Measurements from ENCODE around the gene IMPA2. TPM values are rescaled to one million over a fixed set of nuclear protein-coding genes. Genes with fewer than 3 reads are reported as not detected.

IMPA2 gene
- total and polyA plus RNA-seq, 10 of the 15 experiments (the other 5 are each of a cell fraction or from before 2014, with no cell fraction given) = 0.24 to 21.0 (median 11.4) TPM

DNA sequence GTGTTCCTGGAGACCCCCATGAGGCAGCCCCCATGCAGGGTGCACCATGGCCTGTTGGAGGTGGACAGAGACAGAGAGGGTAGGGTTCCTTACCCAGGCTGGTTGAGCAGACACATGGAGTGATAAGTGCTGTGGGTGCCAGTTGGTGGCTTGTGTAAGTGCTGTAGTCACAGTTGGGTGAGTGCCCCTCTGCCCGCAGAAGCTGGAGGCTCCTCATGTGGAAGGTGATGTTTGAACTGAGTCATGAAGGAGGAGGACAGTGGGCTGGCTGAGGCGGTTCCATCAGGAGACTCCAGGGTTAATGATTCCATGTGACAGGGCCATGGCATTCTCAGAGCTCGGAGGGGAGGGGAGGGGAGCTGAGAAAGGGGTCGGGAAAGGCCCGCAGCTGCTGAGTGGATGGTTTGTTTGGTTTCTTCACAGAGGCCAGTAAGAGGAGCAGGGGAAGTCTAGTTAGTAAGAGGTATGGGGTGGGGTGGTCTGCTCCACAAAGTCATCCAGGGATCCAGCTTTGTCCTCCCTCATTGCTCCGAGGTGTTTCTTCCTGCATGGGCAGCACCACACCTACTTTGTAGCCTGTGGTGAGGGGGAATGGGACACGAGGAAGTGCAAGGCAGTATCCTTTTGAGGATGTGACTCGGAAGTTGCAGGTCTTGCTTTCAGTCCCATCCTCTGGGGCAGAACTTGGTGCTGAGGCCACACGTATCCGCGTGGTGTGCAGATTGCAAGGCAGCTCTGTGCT is 13.6 kb downstream of the IMPA2 start:
- 73% methylated on average over 11 of the region's 11 CpGs for WGBS (ENCODE audit: insufficient coverage, insufficient replicate concordance, low lambda C conversion rate, missing lambda C conversion rate)
- FAIRE-seq (peak; percentile 7), ATAC-seq (no peak), DNase-seq (ENCODE audit: low read depth, low spot score) (no peak)
- Histone ChIP-seq H3K4me2 (ENCODE audit: control insufficient read depth, insufficient read depth) (no peak overlapping the region), H3K9me3 (replicated peaks; ENCODE audit: control insufficient read depth, insufficient read depth, low read length) (no peaks in the 10 kb centered on the region), H4K20me1 (ENCODE audit: control insufficient read depth, insufficient read depth) (no peaks in the 10 kb centered on the region), H3K79me2 (ENCODE audit: control insufficient read depth, insufficient read depth, low read length) (no peaks in the 10 kb centered on the region), H3K27ac (ENCODE audit: control insufficient read depth, insufficient read depth) (no peak overlapping the region), H3K27me3 (replicated peaks in 1 of 2; ENCODE audit: control insufficient read depth in 2 of 2, insufficient read depth in 2 of 2, low read length in 1 of 2) (no peaks in the 10 kb centered on the region), H3K36me3 (ENCODE audit: control insufficient read depth in 2 of 2, insufficient read depth in 2 of 2, low read length in 1 of 2) (no peaks in the 10 kb centered on the region), H3K9ac (ENCODE audit: control insufficient read depth, insufficient read depth, low read length) (no peak overlapping the region), H3K4me3 (no peak overlapping the region), H2AFZ (ENCODE audit: control insufficient read depth, low read depth, low read length) (no peak overlapping the region), H3K4me1 (ENCODE audit: control insufficient read depth, insufficient read depth, low read length) (peaks cover 8% of the 10 kb centered on the region)
- ChIA-PET POLR2A (no interaction called here), CTCF (interaction anchor here (0.8 to 7.7 kb wide), 18 partner anchors 9 to 339 kb away, joined by 3 to 122 read pairs (median 6); partner anchors contain the start of gene IMPA2), RAD21 (ENCODE audit: unreplicated experiment) (interaction anchor here (1.1 to 4.6 kb wide), 3 partner anchors 57 to 339 kb away, joined by 4 to 40 read pairs (median 12); no protein-coding TSS in a partner anchor), SMC1A (ENCODE audit: uncharacterized antibody, unreplicated experiment) (interaction anchor here (0.8 to 4.6 kb wide), 8 partner anchors 9 to 267 kb away, joined by 3 to 46 read pairs (median 4); no protein-coding TSS in a partner anchor)
- intact Hi-C loops (cut with micrococcal nuclease; ENCODE audit: unreplicated experiment) (loop anchor here (1.0 to 2.0 kb wide), 2 partner anchors 57 to 262 kb away; no protein-coding TSS in a partner anchor), in situ Hi-C loops (cut with MboI) (loop anchor here (5.0 kb wide), 1 partner anchor 63 kb away; no protein-coding TSS in a partner anchor)
- BruUV-seq (replicated peaks) = no TSS peak
- no peak for TF ChIP-seq EP300 (IDR thresholded peaks at IDR 0.05; ENCODE audit: borderline replicate concordance in 1 of 2, control insufficient read depth in 1 of 2, low read depth in 2 of 2, low read length in 2 of 2)
- TF ChIP-seq MTA3 (IDR thresholded peaks at IDR 0.05; ENCODE audit: borderline replicate concordance, low read length) = no peak
- TF ChIP-seq RCOR1 (conservative IDR thresholded peaks at IDR 0.05; ENCODE audit: low read depth, low read length) = 0 out of 2 replicates have a peak, but pooled peaks have one; percentile 5
- no peak for TF ChIP-seq CBX5 (IDR thresholded peaks at IDR 0.05; ENCODE audit: low read depth)
- TF ChIP-seq, protein P1, sequence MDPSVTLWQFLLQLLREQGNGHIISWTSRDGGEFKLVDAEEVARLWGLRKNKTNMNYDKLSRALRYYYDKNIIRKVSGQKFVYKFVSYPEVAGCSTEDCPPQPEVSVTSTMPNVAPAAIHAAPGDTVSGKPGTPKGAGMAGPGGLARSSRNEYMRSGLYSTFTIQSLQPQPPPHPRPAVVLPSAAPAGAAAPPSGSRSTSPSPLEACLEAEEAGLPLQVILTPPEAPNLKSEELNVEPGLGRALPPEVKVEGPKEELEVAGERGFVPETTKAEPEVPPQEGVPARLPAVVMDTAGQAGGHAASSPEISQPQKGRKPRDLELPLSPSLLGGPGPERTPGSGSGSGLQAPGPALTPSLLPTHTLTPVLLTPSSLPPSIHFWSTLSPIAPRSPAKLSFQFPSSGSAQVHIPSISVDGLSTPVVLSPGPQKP (IDR thresholded peaks at IDR 0.05; ENCODE audit: low read depth, low read length) = no peak

Measured in GM12878 (cell line).